ENCODE measurements around the gene GNA14.

GRCh38 chr9:77505232-77505631, 142.9 kb downstream of the GNA14 start:
- TF ChIP-seq CTCF (IDR thresholded peaks at IDR 0.05) = no peak
- TF ChIP-seq POLR2A (IDR thresholded peaks at IDR 0.05) = no peak

All from right lobe of liver (tissue), 4 donors.